SK-N-SH (cell line): ENCODE data around the gene MYO15A.

ENCODE experiments used
- REST ChIP-seq: IDR thresholded peaks from 2 replicates; pipeline ENCODE4 v1.6.1; 2012; ENCODE audit warnings: mild to moderate bottlenecking, low read depth, low read length, moderate library complexity
- TAF1 ChIP-seq: IDR thresholded peaks from 2 replicates; pipeline ENCODE4 v1.6.1; 2012; ENCODE audit warnings: low read depth, mild to moderate bottlenecking, low read length, moderate library complexity, borderline replicate concordance
- TF ChIP-seq, protein P1 (sequence below): fragments of 200-600 bp; sonication (generic); IDR thresholded peaks from 2 replicates; pipeline ENCODE4 v1.6.1; 2017; ENCODE audit warnings: antibody characterized with exemption, mild to moderate bottlenecking, moderate library complexity
- TF ChIP-seq, protein P2 (sequence below): IDR thresholded peaks from 2 replicates; pipeline ENCODE4 v1.4.0; 2012; ENCODE audit warnings: low read depth, borderline replicate concordance
- TF ChIP-seq, protein P3 (sequence below): fragments of 150-350 bp; IDR thresholded peaks from 2 replicates; pipeline ENCODE4 v1.6.1; 2017; ENCODE audit warnings: antibody characterized with exemption, low read length, low read depth, borderline replicate concordance

DNA sequence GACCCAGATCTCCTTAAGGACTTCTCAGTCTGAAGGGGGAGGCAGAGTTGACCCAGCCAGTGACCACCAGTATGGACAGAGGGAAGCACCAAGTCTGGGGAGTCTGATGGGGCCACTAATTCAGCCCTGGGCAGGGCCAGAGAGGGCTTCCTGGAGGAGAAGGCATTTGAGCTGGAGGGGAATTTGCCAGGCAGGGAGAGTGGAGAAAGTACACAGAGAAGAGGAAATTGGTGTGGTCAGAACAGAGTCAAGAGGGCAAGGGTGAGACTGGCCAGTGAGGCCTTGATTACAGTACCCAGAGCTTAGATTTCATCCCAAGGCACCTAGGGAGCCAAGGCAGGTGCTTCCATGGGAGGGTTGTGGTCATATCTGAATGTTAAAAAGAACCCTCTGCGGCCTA is 36.3 kb downstream of the MYO15A start:
- TF ChIP-seq, protein P1, sequence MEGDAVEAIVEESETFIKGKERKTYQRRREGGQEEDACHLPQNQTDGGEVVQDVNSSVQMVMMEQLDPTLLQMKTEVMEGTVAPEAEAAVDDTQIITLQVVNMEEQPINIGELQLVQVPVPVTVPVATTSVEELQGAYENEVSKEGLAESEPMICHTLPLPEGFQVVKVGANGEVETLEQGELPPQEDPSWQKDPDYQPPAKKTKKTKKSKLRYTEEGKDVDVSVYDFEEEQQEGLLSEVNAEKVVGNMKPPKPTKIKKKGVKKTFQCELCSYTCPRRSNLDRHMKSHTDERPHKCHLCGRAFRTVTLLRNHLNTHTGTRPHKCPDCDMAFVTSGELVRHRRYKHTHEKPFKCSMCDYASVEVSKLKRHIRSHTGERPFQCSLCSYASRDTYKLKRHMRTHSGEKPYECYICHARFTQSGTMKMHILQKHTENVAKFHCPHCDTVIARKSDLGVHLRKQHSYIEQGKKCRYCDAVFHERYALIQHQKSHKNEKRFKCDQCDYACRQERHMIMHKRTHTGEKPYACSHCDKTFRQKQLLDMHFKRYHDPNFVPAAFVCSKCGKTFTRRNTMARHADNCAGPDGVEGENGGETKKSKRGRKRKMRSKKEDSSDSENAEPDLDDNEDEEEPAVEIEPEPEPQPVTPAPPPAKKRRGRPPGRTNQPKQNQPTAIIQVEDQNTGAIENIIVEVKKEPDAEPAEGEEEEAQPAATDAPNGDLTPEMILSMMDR, result no peak
- TF ChIP-seq, protein P2, sequence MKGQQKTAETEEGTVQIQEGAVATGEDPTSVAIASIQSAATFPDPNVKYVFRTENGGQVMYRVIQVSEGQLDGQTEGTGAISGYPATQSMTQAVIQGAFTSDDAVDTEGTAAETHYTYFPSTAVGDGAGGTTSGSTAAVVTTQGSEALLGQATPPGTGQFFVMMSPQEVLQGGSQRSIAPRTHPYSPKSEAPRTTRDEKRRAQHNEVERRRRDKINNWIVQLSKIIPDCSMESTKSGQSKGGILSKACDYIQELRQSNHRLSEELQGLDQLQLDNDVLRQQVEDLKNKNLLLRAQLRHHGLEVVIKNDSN, result no peak
- TF ChIP-seq REST, result no peak
- no peak for TF ChIP-seq TAF1
- TF ChIP-seq, protein P3, sequence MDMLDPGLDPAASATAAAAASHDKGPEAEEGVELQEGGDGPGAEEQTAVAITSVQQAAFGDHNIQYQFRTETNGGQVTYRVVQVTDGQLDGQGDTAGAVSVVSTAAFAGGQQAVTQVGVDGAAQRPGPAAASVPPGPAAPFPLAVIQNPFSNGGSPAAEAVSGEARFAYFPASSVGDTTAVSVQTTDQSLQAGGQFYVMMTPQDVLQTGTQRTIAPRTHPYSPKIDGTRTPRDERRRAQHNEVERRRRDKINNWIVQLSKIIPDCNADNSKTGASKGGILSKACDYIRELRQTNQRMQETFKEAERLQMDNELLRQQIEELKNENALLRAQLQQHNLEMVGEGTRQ, result no peak
